ENCODE data around the gene CDYL2.

DNA sequence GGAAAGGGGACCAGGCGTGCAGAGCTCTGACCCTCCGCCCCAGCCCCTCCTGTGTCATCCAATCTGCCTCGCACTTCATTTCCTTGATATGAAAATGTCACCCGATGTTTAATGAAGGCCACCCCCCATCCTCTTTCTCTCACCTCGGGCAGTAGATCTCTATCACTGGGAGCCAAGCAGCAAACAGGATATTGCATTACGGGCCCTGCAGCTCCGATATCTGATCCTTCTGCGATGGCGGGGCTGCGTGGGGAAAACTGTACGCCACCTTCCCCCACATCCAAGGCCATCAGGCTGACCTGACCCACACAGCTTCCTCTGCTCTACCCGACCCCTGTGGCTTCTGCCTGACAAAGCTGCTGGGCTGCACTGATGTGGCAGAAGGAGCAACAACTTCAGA lies 188.7 kb downstream of the CDYL2 start:
- TF ChIP-seq EP300 (IDR thresholded peaks at IDR 0.05): no peak
- TF ChIP-seq, protein P1, sequence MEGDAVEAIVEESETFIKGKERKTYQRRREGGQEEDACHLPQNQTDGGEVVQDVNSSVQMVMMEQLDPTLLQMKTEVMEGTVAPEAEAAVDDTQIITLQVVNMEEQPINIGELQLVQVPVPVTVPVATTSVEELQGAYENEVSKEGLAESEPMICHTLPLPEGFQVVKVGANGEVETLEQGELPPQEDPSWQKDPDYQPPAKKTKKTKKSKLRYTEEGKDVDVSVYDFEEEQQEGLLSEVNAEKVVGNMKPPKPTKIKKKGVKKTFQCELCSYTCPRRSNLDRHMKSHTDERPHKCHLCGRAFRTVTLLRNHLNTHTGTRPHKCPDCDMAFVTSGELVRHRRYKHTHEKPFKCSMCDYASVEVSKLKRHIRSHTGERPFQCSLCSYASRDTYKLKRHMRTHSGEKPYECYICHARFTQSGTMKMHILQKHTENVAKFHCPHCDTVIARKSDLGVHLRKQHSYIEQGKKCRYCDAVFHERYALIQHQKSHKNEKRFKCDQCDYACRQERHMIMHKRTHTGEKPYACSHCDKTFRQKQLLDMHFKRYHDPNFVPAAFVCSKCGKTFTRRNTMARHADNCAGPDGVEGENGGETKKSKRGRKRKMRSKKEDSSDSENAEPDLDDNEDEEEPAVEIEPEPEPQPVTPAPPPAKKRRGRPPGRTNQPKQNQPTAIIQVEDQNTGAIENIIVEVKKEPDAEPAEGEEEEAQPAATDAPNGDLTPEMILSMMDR (IDR thresholded peaks at IDR 0.05): no peak
